B cell (primary cell): ENCODE results near the gene FADS1. TPM values are rescaled to one million over a fixed set of nuclear protein-coding genes. Genes with fewer than 3 reads are reported as not detected.

Experiments used
- ATAC-seq: fragments of 200-7000 bp; cut with Tn5 transposase; one replicate; pipeline ENCODE4 v1.10.0; 2021; ENCODE audit warnings: low read depth, mild to moderate bottlenecking, moderate number of reproducible peaks, moderate library complexity
- CTCF ChIA-PET: fragments of 350-600 bp; sonication (Branson Sonifier 250); formaldehyde crosslinking; loops from one replicate; lab custom pipeline; 2021; ENCODE audit warnings: antibody characterized with exemption, inconsistent platforms; lab: Charles Lee
- POLR2A ChIA-PET: fragments of 350-600 bp; sonication (Branson Sonifier 250); formaldehyde crosslinking; loops from one replicate; lab custom pipeline; 2021; ENCODE audit warnings: antibody characterized with exemption; lab: Charles Lee
- DNase-seq: peaks from one replicate; pipeline ENCODE4 v3.0.0; 2013
- H2AFZ ChIP-seq: 2 replicates; pipeline ENCODE4 v1.6.1; 2012; ENCODE audit warnings: mild to moderate bottlenecking, low read depth, low read length; ENCODE audit not compliant: insufficient read depth, poor library complexity, severe bottlenecking
- H3K27ac ChIP-seq, 2 donors: 1 replicate in 1 of 2; 2 replicates in 1 of 2; pipeline ENCODE4 v1.5.1; 2012 to 2013; ENCODE audit warnings: low read length in 2 of 2, mild to moderate bottlenecking in 2 of 2, moderate library complexity in 1 of 2
- H3K27me3 ChIP-seq, 4 experiments: fragments of 200-600 bp in 1 of 4; sonication (generic) in 1 of 4; replicated peaks in 1 of 4; 1 replicate in 2 of 4; 2 replicates in 2 of 4; pipeline versions ENCODE4 v1.6.1 to v1.7.0; 2013 to 2016; ENCODE audit warnings: low read length in 3 of 4, mild to moderate bottlenecking in 2 of 4, mixed read lengths in 1 of 4, moderate library complexity in 1 of 4; ENCODE audit not compliant: insufficient read depth in 4 of 4, control insufficient read depth in 3 of 4; ENCODE audit errors: control extremely low read depth in 1 of 4
- H3K36me3 ChIP-seq, 2 experiments: replicated peaks in 1 of 2; 1 replicate in 1 of 2; 2 replicates in 1 of 2; pipeline versions ENCODE4 v1.6.1 to v1.7.1; 2013; ENCODE audit warnings: low read length in 1 of 2; ENCODE audit not compliant: insufficient read depth in 2 of 2, control insufficient read depth in 1 of 2; ENCODE audit errors: control extremely low read depth in 1 of 2, extremely low read depth in 1 of 2
- H3K4me1 ChIP-seq, 2 donors: fragments of 200-600 bp in 1 of 2; sonication (generic) in 1 of 2; 1 replicate in 1 of 2; 2 replicates in 1 of 2; pipeline versions ENCODE4 v1.5.1 to v1.6.1; 2013 to 2017; ENCODE audit warnings: low read length in 2 of 2; ENCODE audit not compliant: control insufficient read depth in 2 of 2, insufficient read depth in 2 of 2
- H3K4me2 ChIP-seq: replicated peaks from 2 replicates; pipeline ENCODE3; 2012; ENCODE audit warnings: mild to moderate bottlenecking, low read depth, low read length; ENCODE audit not compliant: poor library complexity, severe bottlenecking
- H3K4me3 ChIP-seq, 5 experiments: fragments of 200-600 bp in 1 of 5; sonication (generic) in 1 of 5; 1 replicate in 3 of 5; 2 replicates in 2 of 5; pipeline versions ENCODE4 v1.5.1 to v1.7.0; 2011 to 2016; ENCODE audit warnings: low read length in 4 of 5, mild to moderate bottlenecking in 4 of 5, low read depth in 2 of 5, control low read depth in 1 of 5, moderate library complexity in 1 of 5; ENCODE audit not compliant: insufficient read depth in 1 of 5; ENCODE audit errors: control extremely low read depth in 1 of 5, extremely low read depth in 1 of 5
- H3K79me2 ChIP-seq: fragments of 200-600 bp; sonication (generic); one replicate; pipeline ENCODE4 v1.6.0; 2016; ENCODE audit warnings: low read length; ENCODE audit not compliant: control insufficient read depth, insufficient read depth
- H3K9ac ChIP-seq: fragments of 200-600 bp; sonication (generic); 2 replicates; pipeline ENCODE4 v1.6.1; 2017; ENCODE audit warnings: mild to moderate bottlenecking, low read length, moderate library complexity
- H3K9me3 ChIP-seq, 3 donors: one replicate each; pipeline versions ENCODE4 v1.6.1 to v1.7.1; 2013; ENCODE audit warnings: low read length in 2 of 3; ENCODE audit not compliant: control insufficient read depth in 2 of 3, insufficient read depth in 1 of 3; ENCODE audit errors: control extremely low read depth in 1 of 3
- H4K20me1 ChIP-seq: 2 replicates; pipeline ENCODE4 v1.6.0; 2012; ENCODE audit warnings: mild to moderate bottlenecking, low read length; ENCODE audit not compliant: insufficient read depth, control insufficient read depth, poor library complexity, severe bottlenecking
- H3K27ac Mint-ChIP-seq: one replicate; pipeline ENCODE4 v1.8.0; 2021; ENCODE audit warnings: mixed read lengths
- H3K27me3 Mint-ChIP-seq: one replicate; pipeline ENCODE4 v1.8.0; 2021; ENCODE audit warnings: mixed read lengths
- H3K4me1 Mint-ChIP-seq: one replicate; pipeline ENCODE4 v1.8.0; 2021; ENCODE audit warnings: mixed read lengths
- H3K4me3 Mint-ChIP-seq: one replicate; pipeline ENCODE4 v1.8.0; 2021; ENCODE audit warnings: mixed read lengths
- H3K9me3 Mint-ChIP-seq: one replicate; pipeline ENCODE4 v1.8.0; 2022; ENCODE audit warnings: mixed read lengths; ENCODE audit not compliant: insufficient read depth
- EZH2 ChIP-seq: IDR thresholded peaks from 2 replicates; pipeline ENCODE4 v1.6.1; 2012; ENCODE audit warnings: borderline replicate concordance, low read depth, mild to moderate bottlenecking, moderate library complexity, low read length; ENCODE audit not compliant: insufficient read depth, poor library complexity, severe bottlenecking
- WGBS: methylation state at CpG from one replicate; pipeline ENCODE4 v1.1.5; 2013; ENCODE audit warnings: missing lambda C conversion rate; ENCODE audit not compliant: insufficient coverage; 5-methylcytosine and 5-hydroxymethylcytosine counted together
- intact Hi-C: fragments of 100-400 bp; cut with micrococcal nuclease; formaldehyde crosslinking; loops from one replicate; pipeline ENCODE4 v1.10.0; 2022
- polyA plus RNA-seq: library from polyadenylated mRNA; depleted of rRNA; stranded (reverse); fragments of >200 nt; gene quantifications from 2 replicates; pipeline ENCODE4 v1.2.3, GENCODE V29; 2012
- total RNA-seq, 2 donors: library from RNA; stranded (reverse); fragments of 120-200 nt in 1 of 2; gene quantifications; 1 replicate in 1 of 2; 2 replicates in 1 of 2; pipeline versions ENCODE4 v1.2.3 to v1.2.4, GENCODE V29; 2013 to 2022
- TF ChIP-seq, protein P1 (sequence below): fragments of 200-600 bp; IDR thresholded peaks from one replicate; pipeline ENCODE4 v1.8.0; 2022; ENCODE audit warnings: antibody characterized with exemption, mild to moderate bottlenecking

FADS1 gene
- total and polyA plus RNA-seq, 2 donors (not counting 1 experiment from before 2014, with no cell fraction given), result 0.39 to 15.6 TPM

DNA sequence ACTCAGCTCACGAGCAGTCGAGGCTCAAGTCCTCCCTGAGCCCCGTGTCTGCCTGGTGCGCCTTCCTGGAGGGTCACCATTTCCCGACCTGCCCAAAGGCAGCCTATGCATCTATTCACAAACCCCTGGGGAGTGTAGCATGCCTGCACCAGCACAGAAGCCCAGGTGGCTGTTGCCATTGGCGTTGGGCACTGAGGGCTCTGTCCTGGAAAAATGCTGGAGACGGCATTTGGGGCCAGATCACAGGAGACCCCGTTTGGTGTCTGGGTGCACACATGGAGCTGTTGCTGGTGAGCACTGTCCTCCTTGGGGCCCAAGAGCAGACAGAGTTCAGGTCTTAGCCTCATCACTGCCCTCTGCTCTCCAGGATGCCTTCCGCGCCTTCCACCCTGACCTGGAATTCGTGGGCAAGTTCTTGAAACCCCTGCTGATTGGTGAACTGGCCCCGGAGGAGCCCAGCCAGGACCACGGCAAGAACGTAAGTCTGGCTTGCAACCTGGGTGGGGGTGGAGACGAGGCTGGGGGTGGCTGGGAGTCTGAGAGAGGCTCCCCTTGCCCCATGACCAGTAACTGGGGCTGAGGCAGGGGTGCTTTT is 20.7 kb upstream of the FADS1 start:
- POLR2A ChIA-PET, result no interaction called here

DNA sequence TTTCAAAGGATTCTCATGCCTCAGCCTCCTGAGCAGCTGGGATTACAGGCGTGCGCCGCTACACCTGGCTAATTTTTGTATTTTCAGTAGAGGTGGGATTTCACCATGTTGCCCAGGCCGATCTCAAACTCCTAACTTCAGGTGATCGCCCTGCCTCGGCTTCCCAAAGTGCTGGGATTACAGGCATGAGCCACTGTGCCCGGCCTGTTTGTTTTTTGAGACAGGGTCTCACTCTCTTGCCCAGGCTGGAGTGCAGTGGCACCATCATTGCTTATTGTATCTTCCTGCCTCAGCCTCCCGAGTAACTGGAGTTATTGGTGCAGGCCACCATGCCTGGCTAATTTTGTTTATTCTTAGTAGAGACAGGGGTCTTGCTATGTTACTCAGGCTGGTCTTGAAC is 19.4 kb upstream of the FADS1 start:
- H3K27ac Mint-ChIP-seq, result no peak overlapping the region
- no peak overlapping the region for H3K4me2 ChIP-seq
- H3K9ac ChIP-seq, result no peak overlapping the region

More for the DNA sequence above, 20.7 kb upstream of the FADS1 start:
- CTCF ChIA-PET, result interaction anchor here (0.6 kb wide), 1 partner anchor 62 kb away, joined by 4 read pairs; no protein-coding TSS in a partner anchor
- Mint-ChIP-seq H3K4me3 (no peak overlapping the region), H3K9me3 (no peaks in the 10 kb centered on the region), H3K4me1 (peaks cover 25% of the 10 kb centered on the region), H3K27me3 (no peaks in the 10 kb centered on the region), H3K27ac (no peak overlapping the region)
- Histone ChIP-seq H3K4me3 (no peak overlapping the region), H4K20me1 (no peaks in the 10 kb centered on the region), H3K4me1 (peaks cover 16 to 23% of the 10 kb centered on the region in 2 donors), H2AFZ (no peak overlapping the region), H3K36me3 (no peaks in the 10 kb centered on the region), H3K27ac (no peak overlapping the region), H3K4me2 (no peak overlapping the region), H3K27me3 (no peaks in the 10 kb centered on the region), H3K9me3 (peaks cover 0 to 8% (median 0%) of the 10 kb centered on the region in 3 donors), H3K9ac (no peak overlapping the region), H3K79me2 (no peaks in the 10 kb centered on the region)
- no peak for TF ChIP-seq EZH2
- TF ChIP-seq, protein P1, sequence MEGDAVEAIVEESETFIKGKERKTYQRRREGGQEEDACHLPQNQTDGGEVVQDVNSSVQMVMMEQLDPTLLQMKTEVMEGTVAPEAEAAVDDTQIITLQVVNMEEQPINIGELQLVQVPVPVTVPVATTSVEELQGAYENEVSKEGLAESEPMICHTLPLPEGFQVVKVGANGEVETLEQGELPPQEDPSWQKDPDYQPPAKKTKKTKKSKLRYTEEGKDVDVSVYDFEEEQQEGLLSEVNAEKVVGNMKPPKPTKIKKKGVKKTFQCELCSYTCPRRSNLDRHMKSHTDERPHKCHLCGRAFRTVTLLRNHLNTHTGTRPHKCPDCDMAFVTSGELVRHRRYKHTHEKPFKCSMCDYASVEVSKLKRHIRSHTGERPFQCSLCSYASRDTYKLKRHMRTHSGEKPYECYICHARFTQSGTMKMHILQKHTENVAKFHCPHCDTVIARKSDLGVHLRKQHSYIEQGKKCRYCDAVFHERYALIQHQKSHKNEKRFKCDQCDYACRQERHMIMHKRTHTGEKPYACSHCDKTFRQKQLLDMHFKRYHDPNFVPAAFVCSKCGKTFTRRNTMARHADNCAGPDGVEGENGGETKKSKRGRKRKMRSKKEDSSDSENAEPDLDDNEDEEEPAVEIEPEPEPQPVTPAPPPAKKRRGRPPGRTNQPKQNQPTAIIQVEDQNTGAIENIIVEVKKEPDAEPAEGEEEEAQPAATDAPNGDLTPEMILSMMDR, result no peak
- 97% methylated on average over 15 of the region's 15 CpGs for WGBS
- intact Hi-C loops, result no loop called here
- ATAC-seq (no peak), DNase-seq (no peak)

More for the DNA sequence above, 19.4 kb upstream of the FADS1 start:
- Mint-ChIP-seq H3K27me3 (no peaks in the 10 kb centered on the region), H3K4me1 (peaks cover 25% of the 10 kb centered on the region), H3K4me3 (no peak overlapping the region), H3K9me3 (no peaks in the 10 kb centered on the region)
- POLR2A ChIA-PET, result no interaction called here
- no peak overlapping the region for H3K4me3 ChIP-seq
- DNase-seq (no peak), ATAC-seq (no peak)
- H3K9me3 ChIP-seq, result peaks cover 0 to 8% (median 0%) of the 10 kb centered on the region in 3 donors
- H2AFZ ChIP-seq, result no peak overlapping the region
- peaks cover 16 to 23% of the 10 kb centered on the region in 2 donors for H3K4me1 ChIP-seq
- H3K27me3 ChIP-seq, result no peaks in the 10 kb centered on the region
- H3K27ac ChIP-seq, result no peak overlapping the region
- CTCF ChIA-PET, result no interaction called here
- TF ChIP-seq EZH2, result no peak
- TF ChIP-seq, protein P1, result no peak
- H4K20me1 ChIP-seq, result no peaks in the 10 kb centered on the region
- no peaks in the 10 kb centered on the region for H3K79me2 ChIP-seq
- WGBS, result 98% methylated on average over 8 of the region's 8 CpGs
- H3K36me3 ChIP-seq, result no peaks in the 10 kb centered on the region
- intact Hi-C loops, result no loop called here
